MM.1S (cell line): ENCODE measurements around the gene RAB37.

Experiments
- DNase-seq: peaks from one replicate; pipeline ENCODE4 v3.0.0-alpha.2; 2015
- H2AFZ ChIP-seq: fragments of 300-600 bp; sonication (generic); 2 replicates; pipeline ENCODE4 v1.6.0; 2016; ENCODE audit warnings: antibody characterized with exemption, low read length
- H3F3A ChIP-seq: fragments of 300-600 bp; sonication (generic); 2 replicates; pipeline ENCODE4 v1.6.1; 2016; ENCODE audit warnings: mild to moderate bottlenecking, antibody characterized with exemption, low read length, moderate library complexity, mixed read lengths; ENCODE audit not compliant: insufficient read depth
- H3K27ac ChIP-seq: fragments of 300-600 bp; sonication (generic); 2 replicates; pipeline ENCODE4 v1.5.1; 2016; ENCODE audit warnings: mild to moderate bottlenecking, low read length
- H3K27me3 ChIP-seq: fragments of 300-600 bp; sonication (generic); replicated peaks from 2 replicates; pipeline ENCODE4 v1.6.0; 2016; ENCODE audit warnings: low read length; ENCODE audit not compliant: insufficient read depth
- H3K36me3 ChIP-seq: fragments of 300-600 bp; sonication (generic); replicated peaks from 2 replicates; pipeline ENCODE4 v1.6.1; 2016; ENCODE audit warnings: mild to moderate bottlenecking, low read length, mixed read lengths; ENCODE audit not compliant: insufficient read depth
- H3K4me1 ChIP-seq: fragments of 300-600 bp; sonication (generic); 2 replicates; pipeline ENCODE4 v1.6.1; 2016; ENCODE audit warnings: low read length, mixed read lengths
- H3K4me2 ChIP-seq: fragments of 300-600 bp; sonication (generic); 2 replicates; pipeline ENCODE4 v1.6.0; 2016; ENCODE audit warnings: low read depth, low read length
- H3K4me3 ChIP-seq: fragments of 300-600 bp; sonication (generic); 2 replicates; pipeline ENCODE4 v1.5.1; 2016; ENCODE audit warnings: low read length, mixed read lengths
- H3K79me2 ChIP-seq: fragments of 300-600 bp; sonication (generic); 2 replicates; pipeline ENCODE4 v1.6.1; 2016; ENCODE audit warnings: mixed run types, low read length, mixed read lengths
- H3K9ac ChIP-seq: fragments of 300-600 bp; sonication (generic); 2 replicates; pipeline ENCODE4 v1.6.1; 2016; ENCODE audit warnings: low read length, mixed read lengths
- H3K9me2 ChIP-seq: fragments of 300-600 bp; sonication (generic); replicated peaks from 2 replicates; pipeline ENCODE4 v1.6.1; 2016; ENCODE audit warnings: mild to moderate bottlenecking, low read length, mixed read lengths; ENCODE audit not compliant: insufficient read depth
- H3K9me3 ChIP-seq: fragments of 300-600 bp; sonication (generic); replicated peaks from 2 replicates; pipeline ENCODE4 v1.6.1; 2016; ENCODE audit warnings: mild to moderate bottlenecking, low read length, mixed read lengths; ENCODE audit not compliant: insufficient read depth
- H4K20me1 ChIP-seq: fragments of 300-600 bp; sonication (generic); 2 replicates; pipeline ENCODE4 v1.6.1; 2016; ENCODE audit warnings: mild to moderate bottlenecking, low read length, moderate library complexity, mixed read lengths; ENCODE audit not compliant: insufficient read depth
- EZH2 ChIP-seq: fragments of 300-600 bp; sonication (generic); optimal IDR thresholded peaks from 2 replicates; pipeline ENCODE3; 2017; ENCODE audit warnings: low read depth, mild to moderate bottlenecking, antibody characterized with exemption, low read length, mixed read lengths
- EZH2phosphoT487 ChIP-seq: fragments of 300-600 bp; sonication (generic); IDR thresholded peaks from 2 replicates; pipeline ENCODE4 v1.6.1; 2018; ENCODE audit warnings: antibody characterized with exemption, low read length
- TF ChIP-seq, protein P1 (sequence below): fragments of 300-600 bp; sonication (generic); IDR thresholded peaks from 2 replicates; pipeline ENCODE4 v1.5.1; 2016; ENCODE audit warnings: antibody characterized with exemption, low read length, mixed read lengths

RAB37 gene

GRCh38 chr17:74723891-74724290 lies 13.2 kb upstream of the RAB37 start:
- Histone ChIP-seq H3K36me3 (no peaks in the 10 kb centered on the region), H4K20me1 (no peaks in the 10 kb centered on the region), H3K79me2 (no peaks in the 10 kb centered on the region), H2AFZ (no peak overlapping the region), H3K9ac (no peak overlapping the region), H3K4me3 (no peak overlapping the region), H3K9me2 (no peaks in the 10 kb centered on the region), H3F3A (no peaks in the 10 kb centered on the region), H3K4me1 (no peaks in the 10 kb centered on the region), H3K27ac (no peak overlapping the region), H3K27me3 (no peaks in the 10 kb centered on the region), H3K4me2 (no peak overlapping the region), H3K9me3 (no peaks in the 10 kb centered on the region)
- DNase-seq = no peak
- no peak for TF ChIP-seq EZH2phosphoT487
- TF ChIP-seq, protein P1, sequence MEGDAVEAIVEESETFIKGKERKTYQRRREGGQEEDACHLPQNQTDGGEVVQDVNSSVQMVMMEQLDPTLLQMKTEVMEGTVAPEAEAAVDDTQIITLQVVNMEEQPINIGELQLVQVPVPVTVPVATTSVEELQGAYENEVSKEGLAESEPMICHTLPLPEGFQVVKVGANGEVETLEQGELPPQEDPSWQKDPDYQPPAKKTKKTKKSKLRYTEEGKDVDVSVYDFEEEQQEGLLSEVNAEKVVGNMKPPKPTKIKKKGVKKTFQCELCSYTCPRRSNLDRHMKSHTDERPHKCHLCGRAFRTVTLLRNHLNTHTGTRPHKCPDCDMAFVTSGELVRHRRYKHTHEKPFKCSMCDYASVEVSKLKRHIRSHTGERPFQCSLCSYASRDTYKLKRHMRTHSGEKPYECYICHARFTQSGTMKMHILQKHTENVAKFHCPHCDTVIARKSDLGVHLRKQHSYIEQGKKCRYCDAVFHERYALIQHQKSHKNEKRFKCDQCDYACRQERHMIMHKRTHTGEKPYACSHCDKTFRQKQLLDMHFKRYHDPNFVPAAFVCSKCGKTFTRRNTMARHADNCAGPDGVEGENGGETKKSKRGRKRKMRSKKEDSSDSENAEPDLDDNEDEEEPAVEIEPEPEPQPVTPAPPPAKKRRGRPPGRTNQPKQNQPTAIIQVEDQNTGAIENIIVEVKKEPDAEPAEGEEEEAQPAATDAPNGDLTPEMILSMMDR = no peak
- TF ChIP-seq EZH2 = no peak

GRCh38 chr17:74725111-74725510 lies 11.9 kb upstream of the RAB37 start:
- DNase-seq = no peak
- Histone ChIP-seq H3K4me2 (no peak overlapping the region), H2AFZ (no peak overlapping the region), H4K20me1 (no peaks in the 10 kb centered on the region), H3K9ac (no peak overlapping the region), H3K27me3 (no peaks in the 10 kb centered on the region), H3K27ac (no peak overlapping the region), H3K9me3 (no peaks in the 10 kb centered on the region), H3K79me2 (no peaks in the 10 kb centered on the region), H3K36me3 (no peaks in the 10 kb centered on the region), H3K4me1 (no peaks in the 10 kb centered on the region), H3K4me3 (no peak overlapping the region), H3F3A (no peaks in the 10 kb centered on the region), H3K9me2 (no peaks in the 10 kb centered on the region)
- TF ChIP-seq, protein P1 = no peak
- TF ChIP-seq EZH2phosphoT487 (no peak), EZH2 (no peak)

DNA sequence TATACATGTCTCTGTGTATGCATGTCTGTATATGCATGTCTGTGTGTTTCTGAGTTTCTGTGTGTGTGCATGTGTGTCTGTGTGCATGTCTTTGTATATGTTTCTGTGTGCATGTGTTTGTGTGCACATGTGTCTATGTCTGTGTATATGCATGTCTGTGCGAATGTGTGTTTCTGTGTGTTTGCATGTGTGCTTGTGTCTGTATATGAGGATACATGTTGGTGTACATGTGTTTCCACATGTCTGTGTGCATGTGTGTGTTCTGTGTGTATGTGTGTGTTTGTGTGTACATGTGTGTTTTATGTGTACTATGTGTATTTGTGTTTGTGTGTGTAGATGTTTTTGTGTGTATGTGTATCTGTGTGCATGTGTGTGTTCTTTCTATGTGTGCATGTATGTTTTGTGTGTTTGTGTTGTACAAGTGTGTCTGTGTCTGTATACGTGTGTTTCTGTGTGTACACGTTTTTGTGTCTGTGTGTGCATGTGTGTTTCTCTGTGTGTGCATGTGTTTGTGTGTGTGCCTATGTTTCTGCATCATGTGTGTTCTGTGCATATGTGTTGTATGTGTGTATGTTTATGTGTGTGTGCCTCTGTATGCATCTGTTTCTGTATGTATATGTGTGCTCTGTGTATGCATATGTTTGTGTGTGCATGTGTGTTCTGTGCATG lies 8.9 kb upstream of the RAB37 start:
- TF ChIP-seq, protein P1 = no peak
- no peak for TF ChIP-seq EZH2phosphoT487
- TF ChIP-seq EZH2 = no peak
- H2AFZ ChIP-seq = no peak overlapping the region

More for the DNA sequence above, 8.9 kb upstream of the RAB37 start:
- Histone ChIP-seq H3K4me2 (no peak overlapping the region), H4K20me1 (no peaks in the 10 kb centered on the region), H3K9me2 (no peaks in the 10 kb centered on the region), H3K27me3 (no peaks in the 10 kb centered on the region), H3K9ac (no peak overlapping the region), H3K4me3 (no peak overlapping the region), H3F3A (no peaks in the 10 kb centered on the region), H3K27ac (no peak overlapping the region), H3K9me3 (no peaks in the 10 kb centered on the region), H3K36me3 (no peaks in the 10 kb centered on the region), H3K79me2 (no peaks in the 10 kb centered on the region), H3K4me1 (0 out of 2 replicates have a peak, but pooled peaks cover 4% of the 10 kb centered on the region)
- no peak for DNase-seq
